Measurements from ENCODE around the gene PIP4K2C. TPM values are rescaled to one million over a fixed set of nuclear protein-coding genes. Genes with fewer than 3 reads are reported as not detected.

PIP4K2C gene
- polyA plus RNA-seq, 2 of the 4 experiments (the other 2 are of a cell fraction): 35.3 to 62.9 TPM

DNA sequence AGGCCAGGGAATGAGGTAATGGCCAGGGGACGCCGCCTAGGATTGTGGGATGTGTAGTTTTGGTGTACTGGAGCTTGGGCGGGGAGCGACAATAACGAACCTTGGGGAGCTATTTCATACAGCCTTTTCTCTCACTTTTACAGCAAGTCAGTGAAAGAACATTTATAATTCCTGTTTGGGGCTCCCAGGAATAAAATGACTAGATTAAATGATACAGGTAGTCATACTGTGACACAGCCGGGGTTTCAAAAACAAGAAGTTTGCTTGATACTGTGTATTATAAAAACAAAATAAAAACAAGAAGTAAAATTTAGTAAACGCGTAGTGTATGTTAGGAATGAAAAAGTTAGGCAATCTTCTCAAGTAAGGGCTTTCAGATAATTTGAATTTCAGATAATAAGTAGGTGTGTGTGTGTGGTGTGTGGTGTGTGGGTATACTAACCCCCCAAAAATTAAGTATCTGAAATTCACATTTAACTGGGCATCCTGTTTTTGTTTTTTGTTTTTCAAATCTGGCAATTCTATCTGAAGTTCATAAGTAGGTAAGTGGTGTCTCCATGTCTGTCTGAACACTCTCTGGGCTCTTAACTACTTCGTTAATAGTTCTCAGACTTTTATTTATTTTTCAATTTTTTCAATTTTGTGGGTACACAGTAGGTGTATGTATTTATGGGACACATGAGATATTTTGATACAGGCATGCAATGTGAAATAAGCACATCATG, 43.5 kb upstream of the PIP4K2C start:
- Histone ChIP-seq H3K27ac (peak overlapping the region; percentile 30 to 55; a peak in 3 of 6 replicates), H3K4me3 (peak overlapping the region; percentile 89), H3K9me3 (no peaks in the 10 kb centered on the region), H3K4me1 (peaks cover 23% of the 10 kb centered on the region), H3K4me2 (peak overlapping the region; percentile 81)
- 10% methylated on average over 9 of the region's 9 CpGs for WGBS (ENCODE audit: missing lambda C conversion rate)
- ATAC-seq: no peak
- no peak for TF ChIP-seq NR3C1 (IDR thresholded peaks at IDR 0.05)
- TF ChIP-seq ESRRA (IDR thresholded peaks at IDR 0.05; ENCODE audit: borderline replicate concordance, low read length): no peak
- TF ChIP-seq CBX8 (IDR thresholded peaks at IDR 0.05): no peak
- TF ChIP-seq HDAC2 (IDR thresholded peaks at IDR 0.05): no peak
- TF ChIP-seq, protein P1, sequence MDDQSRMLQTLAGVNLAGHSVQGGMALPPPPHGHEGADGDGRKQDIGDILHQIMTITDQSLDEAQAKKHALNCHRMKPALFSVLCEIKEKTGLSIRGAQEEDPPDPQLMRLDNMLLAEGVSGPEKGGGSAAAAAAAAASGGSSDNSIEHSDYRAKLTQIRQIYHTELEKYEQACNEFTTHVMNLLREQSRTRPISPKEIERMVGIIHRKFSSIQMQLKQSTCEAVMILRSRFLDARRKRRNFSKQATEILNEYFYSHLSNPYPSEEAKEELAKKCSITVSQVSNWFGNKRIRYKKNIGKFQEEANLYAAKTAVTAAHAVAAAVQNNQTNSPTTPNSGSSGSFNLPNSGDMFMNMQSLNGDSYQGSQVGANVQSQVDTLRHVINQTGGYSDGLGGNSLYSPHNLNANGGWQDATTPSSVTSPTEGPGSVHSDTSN (IDR thresholded peaks at IDR 0.05): no peak
- no peak for TF ChIP-seq EP300 (IDR thresholded peaks at IDR 0.05)
- TF ChIP-seq HOXB13 (CRISPR knock-in tag; IDR thresholded peaks at IDR 0.05; ENCODE audit: low read depth): no peak
- TF ChIP-seq GATA3 (IDR thresholded peaks at IDR 0.05; ENCODE audit: borderline replicate concordance): no peak
- no peak for TF ChIP-seq KDM5A (IDR thresholded peaks at IDR 0.05)
- TF ChIP-seq JUN (IDR thresholded peaks at IDR 0.05): no peak
- TF ChIP-seq CEBPB (IDR thresholded peaks at IDR 0.05): peak in 1 of 2 experiments; percentile 31; a peak in 1 of 4 replicates
- TF ChIP-seq FOSL2 (IDR thresholded peaks at IDR 0.05): no peak
- no peak for TF ChIP-seq FOSL2 (CRISPR knock-in tag; IDR thresholded peaks at IDR 0.05)
- peak; percentile 3 for TF ChIP-seq MAFK (IDR thresholded peaks at IDR 0.05; ENCODE audit: partially characterized antibody)
- no peak for FAIRE-seq
- DNase-seq (ENCODE audit: low read depth in 1 of 2, low spot score in 1 of 2): no peak
- CTCF ChIA-PET: interaction anchor here (0.5 to 2.8 kb wide), 4 partner anchors 15 to 88 kb away, joined by 3 to 18 read pairs (median 5); partner anchors contain the start of genes DDIT3 and GLI1
- POLR2A ChIA-PET: interaction anchor here (1.0 kb wide), 1 partner anchor 10 kb away, joined by 4 read pairs; no protein-coding TSS in a partner anchor

DNA sequence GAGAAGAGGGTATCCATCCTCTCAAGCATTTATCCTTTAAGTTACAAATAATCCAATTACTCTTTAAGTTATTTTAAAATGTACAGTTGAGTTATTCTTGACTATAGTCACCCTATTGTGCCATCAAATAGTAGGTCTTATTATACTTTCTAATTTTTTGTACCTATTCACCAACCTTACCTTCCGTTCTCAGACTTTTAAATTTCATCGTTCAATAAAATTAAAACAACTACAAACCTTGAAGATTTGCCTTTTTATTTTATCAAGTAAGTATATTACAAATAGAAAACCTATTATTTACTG, 43.0 kb upstream of the PIP4K2C start:
- Histone ChIP-seq H3K4me3 (no peak overlapping the region), H3K27ac (no peak overlapping the region; a peak in 1 of 6 replicates), H3K9me3 (no peaks in the 10 kb centered on the region), H3K4me1 (peaks cover 28% of the 10 kb centered on the region), H3K4me2 (no peak overlapping the region; the same call in 2 of the 3 replicates)
- no peak for FAIRE-seq
- DNase-seq (ENCODE audit: low read depth in 1 of 2, low spot score in 1 of 2): no peak
- CTCF ChIA-PET: interaction anchor here (1.0 kb wide), 1 partner anchor 24 kb away, joined by 4 read pairs; no protein-coding TSS in a partner anchor
- POLR2A ChIA-PET: no interaction called here
- TF ChIP-seq KDM1A (IDR thresholded peaks at IDR 0.05; ENCODE audit: low read depth) (no peak), EHMT2 (IDR thresholded peaks at IDR 0.05; ENCODE audit: low read depth) (no peak), SMC3 (IDR thresholded peaks at IDR 0.05) (no peak), CBX2 (IDR thresholded peaks at IDR 0.05; ENCODE audit: borderline replicate concordance, low read depth) (no peak), FOSB (CRISPR knock-in tag; IDR thresholded peaks at IDR 0.05) (no peak), EHF (CRISPR knock-in tag; IDR thresholded peaks at IDR 0.05) (no peak), BHLHE40 (IDR thresholded peaks at IDR 0.05; ENCODE audit: low read depth, low read length) (no peak)
- TF ChIP-seq, protein P2, sequence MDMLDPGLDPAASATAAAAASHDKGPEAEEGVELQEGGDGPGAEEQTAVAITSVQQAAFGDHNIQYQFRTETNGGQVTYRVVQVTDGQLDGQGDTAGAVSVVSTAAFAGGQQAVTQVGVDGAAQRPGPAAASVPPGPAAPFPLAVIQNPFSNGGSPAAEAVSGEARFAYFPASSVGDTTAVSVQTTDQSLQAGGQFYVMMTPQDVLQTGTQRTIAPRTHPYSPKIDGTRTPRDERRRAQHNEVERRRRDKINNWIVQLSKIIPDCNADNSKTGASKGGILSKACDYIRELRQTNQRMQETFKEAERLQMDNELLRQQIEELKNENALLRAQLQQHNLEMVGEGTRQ (IDR thresholded peaks at IDR 0.05): no peak
- no peak for ATAC-seq
- 92% methylated on average over 2 of the region's 2 CpGs for WGBS (ENCODE audit: missing lambda C conversion rate)

DNA sequence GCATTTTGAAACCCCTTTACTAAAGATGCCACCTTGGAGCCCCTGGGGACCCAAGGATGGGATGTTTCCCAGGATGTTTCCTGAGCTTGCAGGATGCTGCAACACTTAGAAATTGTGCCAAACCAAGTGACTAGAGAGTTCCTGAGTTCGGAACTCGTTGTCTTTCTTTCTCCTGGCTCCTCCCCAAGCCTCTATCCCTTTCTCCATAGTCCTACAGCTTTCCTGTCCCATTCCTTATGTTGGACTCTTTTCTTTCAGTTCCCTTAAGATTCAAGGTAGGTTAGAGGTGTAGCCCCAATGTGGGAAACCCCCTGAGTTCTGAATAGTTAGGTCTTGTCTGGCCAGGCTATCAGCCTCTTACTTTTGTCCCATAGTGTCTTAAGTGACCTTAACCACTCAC, 42.5 kb upstream of the PIP4K2C start:
- ATAC-seq (no peak), DNase-seq (ENCODE audit: low read depth in 1 of 2, low spot score in 1 of 2) (no peak), FAIRE-seq (no peak)
- TF ChIP-seq TFCP2L1 (CRISPR knock-in tag; IDR thresholded peaks at IDR 0.05) (no peak), RCOR1 (IDR thresholded peaks at IDR 0.05; ENCODE audit: low read depth, low read length) (no peak), FOSL2 (IDR thresholded peaks at IDR 0.05) (no peak), FOSL2 (CRISPR knock-in tag; IDR thresholded peaks at IDR 0.05) (no peak), RAD21 (conservative IDR thresholded peaks at IDR 0.05 in 1 of 2, IDR thresholded peaks at IDR 0.05 in 1 of 2) (no peak)
- TF ChIP-seq, protein P3, sequence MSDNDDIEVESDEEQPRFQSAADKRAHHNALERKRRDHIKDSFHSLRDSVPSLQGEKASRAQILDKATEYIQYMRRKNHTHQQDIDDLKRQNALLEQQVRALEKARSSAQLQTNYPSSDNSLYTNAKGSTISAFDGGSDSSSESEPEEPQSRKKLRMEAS (IDR thresholded peaks at IDR 0.05): no peak
- TF ChIP-seq, protein P2 (IDR thresholded peaks at IDR 0.05): no peak
- Histone ChIP-seq H3K27ac (no peak overlapping the region; a peak in 1 of 6 replicates), H3K4me2 (no peak overlapping the region), H3K9me3 (no peaks in the 10 kb centered on the region), H3K4me3 (no peak overlapping the region), H3K4me1 (peaks cover 31% of the 10 kb centered on the region)
- WGBS (ENCODE audit: missing lambda C conversion rate): 16% methylated on average over 2 of the region's 2 CpGs
- POLR2A ChIA-PET: no interaction called here
- CTCF ChIA-PET: interaction anchor here (0.6 to 1.0 kb wide), 2 partner anchors 24 to 164 kb away, joined by 4 read pairs; no protein-coding TSS in a partner anchor

All from A549 (cell line).